B cell (primary cell): Measurements from ENCODE around the gene CTCF. TPM values are rescaled to one million over a fixed set of nuclear protein-coding genes. Genes with fewer than 3 reads are reported as not detected.

Source experiments
- ATAC-seq: fragments of 200-7000 bp; cut with Tn5 transposase; one replicate; pipeline ENCODE4 v1.10.0; 2021; ENCODE audit warnings: low read depth, mild to moderate bottlenecking, moderate number of reproducible peaks, moderate library complexity
- CTCF ChIA-PET: fragments of 350-600 bp; sonication (Branson Sonifier 250); formaldehyde crosslinking; loops from one replicate; lab custom pipeline; 2021; ENCODE audit warnings: antibody characterized with exemption, inconsistent platforms; lab: Charles Lee
- POLR2A ChIA-PET: fragments of 350-600 bp; sonication (Branson Sonifier 250); formaldehyde crosslinking; loops from one replicate; lab custom pipeline; 2021; ENCODE audit warnings: antibody characterized with exemption; lab: Charles Lee
- DNase-seq: peaks from one replicate; pipeline ENCODE4 v3.0.0; 2013
- H2AFZ ChIP-seq: 2 replicates; pipeline ENCODE4 v1.6.1; 2012; ENCODE audit warnings: mild to moderate bottlenecking, low read depth, low read length; ENCODE audit not compliant: insufficient read depth, poor library complexity, severe bottlenecking
- H3K27ac ChIP-seq, 2 donors: 1 replicate in 1 of 2; 2 replicates in 1 of 2; pipeline ENCODE4 v1.5.1; 2012 to 2013; ENCODE audit warnings: low read length in 2 of 2, mild to moderate bottlenecking in 2 of 2, moderate library complexity in 1 of 2
- H3K27me3 ChIP-seq, 4 experiments: fragments of 200-600 bp in 1 of 4; sonication (generic) in 1 of 4; replicated peaks in 1 of 4; 1 replicate in 2 of 4; 2 replicates in 2 of 4; pipeline versions ENCODE4 v1.6.1 to v1.7.0; 2013 to 2016; ENCODE audit warnings: low read length in 3 of 4, mild to moderate bottlenecking in 2 of 4, mixed read lengths in 1 of 4, moderate library complexity in 1 of 4; ENCODE audit not compliant: insufficient read depth in 4 of 4, control insufficient read depth in 3 of 4; ENCODE audit errors: control extremely low read depth in 1 of 4
- H3K36me3 ChIP-seq, 2 experiments: replicated peaks in 1 of 2; 1 replicate in 1 of 2; 2 replicates in 1 of 2; pipeline versions ENCODE4 v1.6.1 to v1.7.1; 2013; ENCODE audit warnings: low read length in 1 of 2; ENCODE audit not compliant: insufficient read depth in 2 of 2, control insufficient read depth in 1 of 2; ENCODE audit errors: control extremely low read depth in 1 of 2, extremely low read depth in 1 of 2
- H3K4me1 ChIP-seq, 2 donors: fragments of 200-600 bp in 1 of 2; sonication (generic) in 1 of 2; 1 replicate in 1 of 2; 2 replicates in 1 of 2; pipeline versions ENCODE4 v1.5.1 to v1.6.1; 2013 to 2017; ENCODE audit warnings: low read length in 2 of 2; ENCODE audit not compliant: control insufficient read depth in 2 of 2, insufficient read depth in 2 of 2
- H3K4me2 ChIP-seq: replicated peaks from 2 replicates; pipeline ENCODE3; 2012; ENCODE audit warnings: mild to moderate bottlenecking, low read depth, low read length; ENCODE audit not compliant: poor library complexity, severe bottlenecking
- H3K4me3 ChIP-seq, 5 experiments: fragments of 200-600 bp in 1 of 5; sonication (generic) in 1 of 5; 1 replicate in 3 of 5; 2 replicates in 2 of 5; pipeline versions ENCODE4 v1.5.1 to v1.7.0; 2011 to 2016; ENCODE audit warnings: low read length in 4 of 5, mild to moderate bottlenecking in 4 of 5, low read depth in 2 of 5, control low read depth in 1 of 5, moderate library complexity in 1 of 5; ENCODE audit not compliant: insufficient read depth in 1 of 5; ENCODE audit errors: control extremely low read depth in 1 of 5, extremely low read depth in 1 of 5
- H3K79me2 ChIP-seq: fragments of 200-600 bp; sonication (generic); one replicate; pipeline ENCODE4 v1.6.0; 2016; ENCODE audit warnings: low read length; ENCODE audit not compliant: control insufficient read depth, insufficient read depth
- H3K9ac ChIP-seq: fragments of 200-600 bp; sonication (generic); 2 replicates; pipeline ENCODE4 v1.6.1; 2017; ENCODE audit warnings: mild to moderate bottlenecking, low read length, moderate library complexity
- H3K9me3 ChIP-seq, 3 donors: one replicate each; pipeline versions ENCODE4 v1.6.1 to v1.7.1; 2013; ENCODE audit warnings: low read length in 2 of 3; ENCODE audit not compliant: control insufficient read depth in 2 of 3, insufficient read depth in 1 of 3; ENCODE audit errors: control extremely low read depth in 1 of 3
- H4K20me1 ChIP-seq: 2 replicates; pipeline ENCODE4 v1.6.0; 2012; ENCODE audit warnings: mild to moderate bottlenecking, low read length; ENCODE audit not compliant: insufficient read depth, control insufficient read depth, poor library complexity, severe bottlenecking
- H3K27ac Mint-ChIP-seq: one replicate; pipeline ENCODE4 v1.8.0; 2021; ENCODE audit warnings: mixed read lengths
- H3K27me3 Mint-ChIP-seq: one replicate; pipeline ENCODE4 v1.8.0; 2021; ENCODE audit warnings: mixed read lengths
- H3K4me1 Mint-ChIP-seq: one replicate; pipeline ENCODE4 v1.8.0; 2021; ENCODE audit warnings: mixed read lengths
- H3K4me3 Mint-ChIP-seq: one replicate; pipeline ENCODE4 v1.8.0; 2021; ENCODE audit warnings: mixed read lengths
- H3K9me3 Mint-ChIP-seq: one replicate; pipeline ENCODE4 v1.8.0; 2022; ENCODE audit warnings: mixed read lengths; ENCODE audit not compliant: insufficient read depth
- CTCF ChIP-seq: fragments of 200-600 bp; IDR thresholded peaks from one replicate; pipeline ENCODE4 v1.8.0; 2022; ENCODE audit warnings: antibody characterized with exemption, mild to moderate bottlenecking
- EZH2 ChIP-seq: IDR thresholded peaks from 2 replicates; pipeline ENCODE4 v1.6.1; 2012; ENCODE audit warnings: borderline replicate concordance, low read depth, mild to moderate bottlenecking, moderate library complexity, low read length; ENCODE audit not compliant: insufficient read depth, poor library complexity, severe bottlenecking
- WGBS: methylation state at CpG from one replicate; pipeline ENCODE4 v1.1.5; 2013; ENCODE audit warnings: missing lambda C conversion rate; ENCODE audit not compliant: insufficient coverage; 5-methylcytosine and 5-hydroxymethylcytosine counted together
- intact Hi-C: fragments of 100-400 bp; cut with micrococcal nuclease; formaldehyde crosslinking; loops from one replicate; pipeline ENCODE4 v1.10.0; 2022
- polyA plus RNA-seq: library from polyadenylated mRNA; depleted of rRNA; stranded (reverse); fragments of >200 nt; gene quantifications from 2 replicates; pipeline ENCODE4 v1.2.3, GENCODE V29; 2012
- total RNA-seq, 2 donors: library from RNA; stranded (reverse); fragments of 120-200 nt in 1 of 2; gene quantifications; 1 replicate in 1 of 2; 2 replicates in 1 of 2; pipeline versions ENCODE4 v1.2.3 to v1.2.4, GENCODE V29; 2013 to 2022

Gene CTCF
- total and polyA plus RNA-seq, 2 donors (not counting 1 experiment from before 2014, with no cell fraction given): 42.7 to 78.4 TPM

GRCh38 chr16:67661101-67661761, 98.9 kb downstream of the CTCF start:
- intact Hi-C loops: loop anchor here (2.0 to 10.0 kb wide), 3 partner anchors 182 to 1474 kb away; partner anchors contain the start of genes CHTF8, FHOD1, SLC9A5 and THAP11
- peak overlapping the region; percentile 99 for H3K4me2 ChIP-seq
- no peaks in the 10 kb centered on the region for H3K9me3 ChIP-seq
- H4K20me1 ChIP-seq: peaks cover 12% of the 10 kb centered on the region
- ATAC-seq: no peak
- peak overlapping the region; percentile 48 to 98 (median 81) for H3K4me3 ChIP-seq
- no peaks in the 10 kb centered on the region for H3K27me3 Mint-ChIP-seq
- H3K9ac ChIP-seq: peak overlapping the region; percentile 73
- ChIA-PET POLR2A (interaction anchor here (0.5 to 1.5 kb wide), 4 partner anchors 99 to 274 kb away, joined by 3 to 7 read pairs (median 4); partner anchors contain the start of gene CTCF), CTCF (interaction anchor here (1.3 to 2.2 kb wide), 6 partner anchors 8 to 180 kb away, joined by 3 to 23 read pairs (median 4); partner anchors contain the start of genes ATP6V0D1, CARMIL2 and CTCF)
- H3K4me1 ChIP-seq: peaks cover 20 to 31% of the 10 kb centered on the region in 2 donors
- no peak for DNase-seq
- peak overlapping the region; percentile 64 to 79 for H3K27ac ChIP-seq
- H3K36me3 ChIP-seq: peaks cover 0 to 21% of the 10 kb centered on the region in 2 experiments
- H3K4me1 Mint-ChIP-seq: peaks cover 39% of the 10 kb centered on the region
- peaks cover 8% of the 10 kb centered on the region for H3K79me2 ChIP-seq
- H3K9me3 Mint-ChIP-seq: no peaks in the 10 kb centered on the region
- TF ChIP-seq CTCF: no peak
- TF ChIP-seq EZH2: no peak
- H2AFZ ChIP-seq: peak overlapping the region; percentile 81
- H3K4me3 Mint-ChIP-seq: peak overlapping the region; percentile 97
- no peaks in the 10 kb centered on the region for H3K27me3 ChIP-seq
- 10% methylated on average over 37 of the region's 39 CpGs for WGBS
- peak overlapping the region; percentile 88 for H3K27ac Mint-ChIP-seq
